ENCODE results near the gene MRPS12. TPM values are rescaled to one million over a fixed set of nuclear protein-coding genes. Genes with fewer than 3 reads are reported as not detected.

The MRPS12 gene
- total RNA-seq, 4 donors from 2014 or later: 29.8 to 56.1 (median 35.6) TPM

GRCh38 chr19:38905620-38906019 lies 25.1 kb upstream of the MRPS12 start:
- no peak overlapping the region for H3K4me3 ChIP-seq
- peaks cover 0 to 20% (median 0%) of the 10 kb centered on the region in 4 donors for H3K4me1 ChIP-seq
- H3K27ac ChIP-seq: no peak overlapping the region
- H3K36me3 ChIP-seq: peaks cover 0 to 31% (median 0%) of the 10 kb centered on the region in 3 donors
- H3K27me3 ChIP-seq: no peaks in the 10 kb centered on the region
- no peak for TF ChIP-seq CTCF (IDR thresholded peaks at IDR 0.05)
- TF ChIP-seq POLR2A (IDR thresholded peaks at IDR 0.05): no peak
- DNase-seq: no peak
- no peaks in the 10 kb centered on the region for H3K9me3 ChIP-seq

- no peaks in the 10 kb centered on the region for H3K9me3 ChIP-seq
- H3K36me3 ChIP-seq: peaks cover 0 to 31% (median 0%) of the 10 kb centered on the region in 3 donors
- no peak overlapping the region for H3K27ac ChIP-seq
- no peak overlapping the region for H3K4me3 ChIP-seq
- peaks cover 0 to 10% (median 0%) of the 10 kb centered on the region in 4 donors for H3K4me1 ChIP-seq
- DNase-seq: no peak
- no peaks in the 10 kb centered on the region for H3K27me3 ChIP-seq
- TF ChIP-seq POLR2A (IDR thresholded peaks at IDR 0.05) (no peak), CTCF (IDR thresholded peaks at IDR 0.05) (no peak)
Measured at GRCh38 chr19:38907227-38907626, 23.5 kb upstream of the MRPS12 start.

- no peak for DNase-seq
- Histone ChIP-seq H3K4me3 (no peak overlapping the region), H3K4me1 (peaks cover 0 to 10% (median 0%) of the 10 kb centered on the region in 4 donors), H3K36me3 (peaks cover 0 to 31% (median 0%) of the 10 kb centered on the region in 3 donors), H3K27ac (no peak overlapping the region), H3K9me3 (no peaks in the 10 kb centered on the region), H3K27me3 (no peaks in the 10 kb centered on the region)
- TF ChIP-seq POLR2A (IDR thresholded peaks at IDR 0.05) (no peak), CTCF (IDR thresholded peaks at IDR 0.05) (no peak)
Measured at GRCh38 chr19:38907670-38908069, 23.1 kb upstream of the MRPS12 start.

GRCh38 chr19:38908911-38909310 lies 21.8 kb upstream of the MRPS12 start:
- no peaks in the 10 kb centered on the region for H3K9me3 ChIP-seq
- H3K4me3 ChIP-seq: no peak overlapping the region
- TF ChIP-seq CTCF (IDR thresholded peaks at IDR 0.05) (no peak), POLR2A (IDR thresholded peaks at IDR 0.05) (no peak)
- H3K36me3 ChIP-seq: peaks cover 0 to 31% (median 0%) of the 10 kb centered on the region in 3 donors
- peaks cover 0 to 10% (median 0%) of the 10 kb centered on the region in 4 donors for H3K4me1 ChIP-seq
- no peak for DNase-seq
- H3K27me3 ChIP-seq: no peaks in the 10 kb centered on the region
- H3K27ac ChIP-seq: no peak overlapping the region

- Histone ChIP-seq H3K4me1 (peaks cover 0 to 2% (median 0%) of the 10 kb centered on the region in 4 donors), H3K9me3 (no peaks in the 10 kb centered on the region), H3K36me3 (peaks cover 0 to 24% (median 0%) of the 10 kb centered on the region in 3 donors), H3K27ac (no peak overlapping the region), H3K27me3 (no peaks in the 10 kb centered on the region), H3K4me3 (no peak overlapping the region)
- no peak for TF ChIP-seq CTCF (IDR thresholded peaks at IDR 0.05)
- TF ChIP-seq POLR2A (IDR thresholded peaks at IDR 0.05): no peak
- DNase-seq: no peak
Measured at GRCh38 chr19:38910488-38910887, 20.3 kb upstream of the MRPS12 start.
